ENCODE results near the gene SLC16A6.
"Not testable (repeated sequence)": the region's sequence is repeated elsewhere in the genome, so short reads cannot be mapped to it uniquely, and the experiment has no call there.

The SLC16A6 gene

DNA sequence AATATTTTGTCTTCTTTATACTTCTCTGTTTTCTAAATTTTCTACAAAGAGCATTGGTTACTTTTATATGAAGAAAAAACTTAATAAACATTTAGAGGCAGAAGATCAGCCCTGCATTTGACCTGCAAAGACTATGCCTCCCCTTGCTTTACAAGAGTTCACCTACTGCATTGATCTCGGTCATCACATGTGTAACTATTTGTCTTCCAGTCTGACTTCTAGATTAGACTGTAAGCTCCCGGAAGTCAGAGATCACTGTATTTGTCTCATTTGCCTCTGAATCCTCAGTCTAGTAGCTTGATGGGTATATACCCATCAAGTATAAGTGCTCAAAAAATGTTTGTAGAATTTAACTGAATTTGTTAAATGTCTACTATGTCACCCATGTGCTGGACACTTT lies 70.7 kb downstream of the SLC16A6 start:
- H2BK5ac ChIP-seq (ENCODE audit: low read depth, low read length, poor library complexity); H3K4me2 ChIP-seq (ENCODE audit: low read length); H4K12ac ChIP-seq (ENCODE audit: low read depth, low read length); H3K4ac ChIP-seq (ENCODE audit: low read depth, low read length); DNase-seq; H4K91ac ChIP-seq (ENCODE audit: low read depth, low read length); H2AK5ac ChIP-seq (ENCODE audit: low read length); H3K23ac ChIP-seq (ENCODE audit: low read length); H2BK120ac ChIP-seq (ENCODE audit: insufficient read depth, low read length, poor library complexity); H3K79me1 ChIP-seq (ENCODE audit: low read length); H2AFZ ChIP-seq (ENCODE audit: insufficient read depth, low read length, poor library complexity); H3K79me2 ChIP-seq (ENCODE audit: control insufficient read depth, insufficient read depth, low read length, poor library complexity); H3K9me3 ChIP-seq (ENCODE audit: insufficient read depth, low read depth, low read length); H3K18ac ChIP-seq (ENCODE audit: low read length); H3K4me1 ChIP-seq (ENCODE audit: control insufficient read depth in 1 of 2, insufficient read depth in 2 of 2, low read length in 2 of 2); H3K27ac ChIP-seq (ENCODE audit: low read depth, low read length); H3K36me3 ChIP-seq (ENCODE audit: control insufficient read depth in 1 of 2, insufficient read depth in 2 of 2, low read length in 2 of 2); H2BK12ac ChIP-seq (ENCODE audit: low read length); H3K14ac ChIP-seq (ENCODE audit: low read length); H3K4me3 ChIP-seq (ENCODE audit: low read depth, low read length); H3K27me3 ChIP-seq (ENCODE audit: insufficient read depth, low read length); H3K9ac ChIP-seq (ENCODE audit: low read length); H4K8ac ChIP-seq (ENCODE audit: low read depth, low read length): not testable (repeated sequence)
- WGBS (ENCODE audit: extremely low coverage, insufficient coverage, insufficient read length): no CpG with 5 or more reads among the region's 2 CpGs

DNA sequence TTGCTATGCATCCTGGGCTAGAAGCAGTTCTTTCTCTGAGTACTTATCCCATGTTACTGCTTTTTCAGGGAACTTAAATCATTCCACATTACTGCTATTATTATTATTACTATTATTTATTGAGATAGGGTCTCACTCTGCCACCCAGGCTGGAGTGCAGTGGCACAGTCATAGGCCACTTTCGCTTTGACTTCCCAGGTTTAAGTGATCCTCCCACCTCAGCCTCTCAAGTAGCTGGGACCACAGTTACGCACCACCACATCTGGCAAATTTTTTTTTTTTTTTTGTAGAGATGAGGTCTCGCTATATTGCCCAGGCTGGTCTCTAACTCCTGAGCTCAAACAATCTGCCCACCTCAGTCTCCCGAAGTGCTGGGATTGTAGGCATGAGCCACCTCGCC lies 71.5 kb downstream of the SLC16A6 start:
- DNase-seq; H3K9ac ChIP-seq (ENCODE audit: low read length); H3K36me3 ChIP-seq (ENCODE audit: control insufficient read depth in 1 of 2, insufficient read depth in 2 of 2, low read length in 2 of 2); H4K91ac ChIP-seq (ENCODE audit: low read depth, low read length); H3K14ac ChIP-seq (ENCODE audit: low read length); H3K4me2 ChIP-seq (ENCODE audit: low read length); H3K27me3 ChIP-seq (ENCODE audit: insufficient read depth, low read length); H2AFZ ChIP-seq (ENCODE audit: insufficient read depth, low read length, poor library complexity); H3K18ac ChIP-seq (ENCODE audit: low read length); H3K27ac ChIP-seq (ENCODE audit: low read depth, low read length); H3K79me1 ChIP-seq (ENCODE audit: low read length); H2BK120ac ChIP-seq (ENCODE audit: insufficient read depth, low read length, poor library complexity); H3K79me2 ChIP-seq (ENCODE audit: control insufficient read depth, insufficient read depth, low read length, poor library complexity); H3K9me3 ChIP-seq (ENCODE audit: insufficient read depth, low read depth, low read length); H2AK5ac ChIP-seq (ENCODE audit: low read length); H3K4me3 ChIP-seq (ENCODE audit: low read depth, low read length); H3K4ac ChIP-seq (ENCODE audit: low read depth, low read length); H2BK5ac ChIP-seq (ENCODE audit: low read depth, low read length, poor library complexity); H4K8ac ChIP-seq (ENCODE audit: low read depth, low read length); H2BK12ac ChIP-seq (ENCODE audit: low read length); H3K23ac ChIP-seq (ENCODE audit: low read length); H4K12ac ChIP-seq (ENCODE audit: low read depth, low read length); H3K4me1 ChIP-seq (ENCODE audit: control insufficient read depth in 1 of 2, insufficient read depth in 2 of 2, low read length in 2 of 2): not testable (repeated sequence)
- WGBS (ENCODE audit: extremely low coverage, insufficient coverage, insufficient read length): no CpG with 5 or more reads among the region's 5 CpGs

All from trophoblast cell (in vitro differentiated cells and primary cell).